SK-N-MC (cell line): ENCODE measurements around the gene SLC25A11.

Experiments used
- EZH2 ChIP-seq: fragments of 200-600 bp; sonication (generic); IDR thresholded peaks from one replicate; pipeline ENCODE4 v1.6.1; 2017; ENCODE audit warnings: antibody characterized with exemption
- POLR2AphosphoS5 ChIP-seq: IDR thresholded peaks from 2 replicates; pipeline ENCODE4 v1.6.1; 2012; ENCODE audit warnings: mild to moderate bottlenecking, low read depth, low read length, borderline replicate concordance

DNA sequence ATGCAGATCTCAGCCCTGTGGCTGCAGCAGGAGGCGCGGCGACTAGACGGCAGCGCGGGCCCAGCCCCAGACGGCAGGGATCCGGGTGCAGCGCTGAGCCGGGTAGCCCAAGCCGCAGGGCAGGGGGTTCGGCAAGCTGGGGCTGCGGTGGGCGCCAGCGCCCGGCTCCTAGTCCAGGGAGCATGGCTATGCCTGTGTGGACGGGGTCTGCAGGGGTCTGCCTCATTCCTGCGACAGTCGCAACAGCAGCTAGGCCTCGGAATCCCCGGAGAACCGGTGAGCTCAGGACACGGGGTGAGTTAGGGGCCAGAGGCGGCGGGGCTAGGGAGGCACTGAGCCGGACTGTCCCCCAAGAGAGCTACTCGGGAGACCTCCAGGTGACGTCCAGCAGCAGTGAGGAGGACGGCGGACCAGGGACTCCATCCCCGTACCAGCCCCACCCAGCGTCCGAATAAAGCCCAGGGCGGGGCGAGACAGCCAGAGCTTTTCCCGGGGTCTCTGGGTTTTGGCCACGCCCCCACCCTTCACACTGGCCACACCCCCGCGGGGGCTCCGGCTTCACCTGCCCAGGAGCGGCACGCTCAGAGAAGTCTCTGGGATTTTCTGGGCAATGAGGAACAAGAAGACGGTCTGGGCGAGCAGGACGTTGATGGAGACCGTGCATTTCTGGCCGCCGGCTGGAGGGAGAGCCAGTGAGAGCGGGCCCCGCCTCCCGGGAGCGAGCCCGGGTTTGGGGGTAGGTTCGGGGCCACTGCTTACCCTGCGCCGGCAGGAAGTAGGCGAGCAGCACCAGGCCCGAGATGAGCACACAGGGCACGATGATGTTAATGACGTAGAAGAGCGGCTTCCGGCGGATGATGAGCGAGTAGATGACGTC, 39.4 kb downstream of the SLC25A11 start:
- TF ChIP-seq EZH2, result no peak
- no peak for TF ChIP-seq POLR2AphosphoS5
